Amygdala (tissue), 56 donors: Measurements from ENCODE around the gene ELOVL1.
"Not testable (repeated sequence)": the region's sequence is repeated elsewhere in the genome, so short reads cannot be mapped to it uniquely, and the experiment has no call there.

ENCODE experiments used
- DNase-seq, 56 donors: peaks; one replicate each; lab custom pipeline; 2025; lab: John Stamatoyannopoulos, UW

The ELOVL1 gene

DNA sequence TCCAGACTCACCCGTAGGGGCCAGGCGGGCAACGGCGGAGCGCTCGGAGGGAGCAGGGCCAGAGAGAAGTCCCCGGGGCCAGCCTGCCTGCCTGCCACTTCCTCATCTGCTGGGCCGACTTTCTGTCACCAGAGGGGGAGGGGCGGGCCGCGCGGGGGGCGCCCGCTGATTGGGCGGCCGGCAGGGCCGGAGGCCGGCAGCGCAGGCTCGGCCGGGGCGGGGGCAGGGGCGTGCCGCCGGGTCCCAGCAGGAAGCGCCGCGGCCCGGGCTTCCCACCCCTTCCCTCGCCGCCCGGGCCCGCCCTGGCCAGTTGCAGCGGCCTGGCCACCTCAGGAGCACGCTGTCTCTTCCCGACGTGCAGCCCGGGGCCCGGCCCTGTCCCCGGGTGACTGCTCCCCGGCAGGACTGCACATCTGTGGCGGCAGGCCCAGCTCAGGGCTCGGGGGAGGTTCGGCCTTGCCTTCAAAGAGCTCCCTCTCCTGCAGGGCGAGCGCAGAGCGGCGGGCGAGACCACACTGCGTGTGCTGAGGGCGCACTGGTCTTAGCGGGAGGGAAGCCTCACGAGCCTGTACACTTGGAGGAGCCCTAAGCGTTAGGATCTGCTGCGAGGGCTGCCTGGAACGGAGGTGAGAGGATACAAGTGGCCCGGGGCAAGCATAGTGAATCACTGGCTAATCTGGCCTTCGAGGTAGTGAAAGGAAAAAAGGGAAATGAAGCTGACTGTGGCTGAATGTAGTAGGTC, at the start of gene ELOVL1:
Gene ELOVL1 (minus strand): TSS at position 108 of the 742 bp plus-strand sequence. CDS start 2,402 bp downstream, outside the sequence.
- peak in 55 of 56 donors; percentile 47 to 93 (median 80) for DNase-seq

- no peak for DNase-seq
These were observed 48.1 kb upstream of the ELOVL1 start for GRCh38 chr1:43415901-43416300.

GRCh38 chr1:43414634-43415223, 46.9 kb upstream of the ELOVL1 start:
- DNase-seq = peak in 18 of 56 donors; percentile 2 to 71 (median 11)

- DNase-seq = not testable (repeated sequence)
These were observed 45.6 kb upstream of the ELOVL1 start for GRCh38 chr1:43413426-43413825.

DNA sequence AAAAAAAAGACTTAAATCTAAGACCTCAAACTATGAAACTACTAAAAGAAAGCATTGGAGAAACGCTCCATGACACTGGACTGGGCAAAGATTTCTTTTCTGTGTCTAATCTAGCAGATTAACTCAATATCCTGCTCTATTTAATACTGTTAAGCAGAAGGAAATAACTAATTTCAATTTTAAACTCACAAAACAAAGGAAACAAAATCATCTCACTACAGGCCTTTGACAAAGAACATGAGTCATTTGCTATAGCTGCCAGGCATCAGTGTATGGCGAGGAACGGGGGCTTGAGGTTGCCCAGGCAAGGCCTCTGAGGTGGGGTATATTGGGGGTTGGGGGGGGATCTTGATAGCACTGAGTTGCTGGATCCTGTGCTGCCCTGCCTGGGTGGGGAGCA, 42.8 kb upstream of the ELOVL1 start:
- DNase-seq = no peak

GRCh38 chr1:43405876-43406234, 38.0 kb upstream of the ELOVL1 start:
- no peak for DNase-seq

DNA sequence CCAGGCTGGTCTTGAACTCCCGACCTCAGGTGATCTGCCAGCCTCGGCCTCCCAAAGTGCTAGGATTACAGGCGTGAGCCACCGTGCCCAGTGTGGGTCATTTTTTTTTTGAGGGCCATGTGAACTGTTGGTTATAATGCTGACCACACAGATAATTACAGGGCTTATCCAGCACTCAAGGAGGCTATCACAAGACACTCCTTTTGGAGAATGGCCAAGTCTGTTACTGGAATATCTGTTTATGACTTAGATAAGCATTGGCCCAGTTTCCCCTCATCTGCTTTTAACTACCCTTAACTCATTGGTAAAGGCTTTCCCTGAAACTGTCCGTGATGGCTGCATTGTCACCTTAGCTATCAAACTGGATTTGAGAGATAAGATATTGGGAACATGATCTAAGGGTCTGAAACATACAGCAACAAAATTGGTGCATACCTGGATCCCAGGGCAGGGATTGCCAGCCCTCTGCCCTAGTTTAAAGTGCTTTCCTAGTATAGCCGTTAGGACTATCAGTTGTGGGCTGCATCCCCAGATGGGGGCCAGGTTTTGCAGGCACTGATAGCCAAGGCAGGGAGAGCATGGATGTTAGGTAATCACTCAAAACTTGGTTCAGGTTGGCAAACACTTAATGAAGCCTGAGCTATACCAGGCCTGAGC, 37.5 kb upstream of the ELOVL1 start:
- DNase-seq = no peak

DNA sequence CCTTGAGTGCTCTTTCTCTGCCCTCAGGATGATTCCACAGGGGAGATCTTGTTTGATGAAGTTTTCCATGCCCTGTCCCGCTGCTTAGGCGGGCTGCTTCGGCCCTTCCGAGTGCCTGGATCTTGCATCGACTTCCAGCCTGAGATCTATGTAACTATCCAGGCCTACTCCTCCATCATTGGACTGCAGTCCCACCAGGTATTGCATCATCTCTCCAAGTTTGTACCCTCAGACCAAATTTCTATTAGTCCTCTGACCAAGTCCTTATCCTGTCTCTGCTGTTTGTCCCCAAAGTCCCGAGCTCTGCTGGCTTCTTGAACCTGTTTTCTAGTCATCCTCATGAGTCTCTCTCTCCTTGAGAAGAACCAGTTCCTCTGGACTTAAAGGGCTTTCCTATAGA, 36.5 kb upstream of the ELOVL1 start:
- DNase-seq = no peak

DNA sequence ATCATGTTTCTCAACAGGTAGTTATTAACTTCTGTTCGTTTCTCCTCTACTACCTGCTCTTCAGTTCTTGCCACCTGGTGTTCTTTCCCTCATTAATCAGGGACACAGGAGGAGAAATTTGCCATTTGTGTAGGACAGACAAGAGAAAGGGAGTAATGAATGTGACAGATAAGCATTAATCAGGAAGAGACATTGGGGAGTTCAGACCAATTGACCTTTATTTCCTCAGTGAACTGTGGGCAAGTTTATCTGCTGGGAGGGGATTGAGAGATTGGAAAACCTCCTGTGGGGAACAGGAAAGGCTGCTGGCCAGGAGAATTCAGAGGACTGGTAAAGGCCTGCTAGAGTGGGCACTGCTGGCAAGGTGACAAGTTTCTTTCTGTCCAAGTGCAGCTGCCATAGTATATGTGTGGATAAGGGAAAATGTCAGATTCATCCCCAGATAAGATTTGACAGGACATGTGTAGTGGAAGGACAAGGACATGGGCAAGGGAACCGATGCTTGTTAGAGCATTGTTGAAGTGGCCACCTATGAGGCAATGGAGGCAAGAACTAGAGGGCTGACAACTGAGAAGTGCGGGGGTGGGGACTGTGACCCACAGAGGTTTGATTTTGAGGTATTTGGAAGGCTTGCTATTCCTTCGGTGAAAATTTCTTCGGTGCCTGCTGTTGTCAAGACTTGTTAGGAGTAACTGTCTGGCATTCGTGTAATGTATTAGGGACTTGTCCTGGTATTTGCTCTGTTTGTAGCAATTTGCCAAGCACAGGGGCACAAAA, 34.5 kb upstream of the ELOVL1 start:
- no peak for DNase-seq

DNA sequence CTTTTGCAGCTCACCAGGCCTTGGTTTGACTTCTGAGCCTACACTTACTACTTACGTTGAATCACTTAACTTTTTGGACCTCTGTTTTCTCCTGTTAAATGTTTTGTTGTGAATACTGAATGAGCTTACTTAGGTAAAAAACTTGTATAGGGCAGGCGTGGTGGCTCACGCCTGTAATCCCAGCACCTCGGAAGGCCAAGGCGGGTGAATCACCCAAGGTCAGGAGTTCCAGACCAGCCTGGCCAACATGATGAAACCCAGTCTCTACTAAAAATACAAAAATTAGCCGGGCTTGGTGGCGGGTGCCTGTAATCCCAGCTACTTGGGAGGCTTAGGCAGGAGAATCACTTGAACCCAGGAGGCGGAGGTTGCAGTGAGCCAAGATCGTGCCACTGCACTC, 32.6 kb upstream of the ELOVL1 start:
- not testable (repeated sequence) for DNase-seq

GRCh38 chr1:43398227-43398626, 30.4 kb upstream of the ELOVL1 start:
- DNase-seq = no peak

- no peak for DNase-seq
These were observed 28.2 kb upstream of the ELOVL1 start for GRCh38 chr1:43396059-43396458.

- DNase-seq = no peak
These were observed 27.7 kb upstream of the ELOVL1 start for GRCh38 chr1:43395523-43395922.

GRCh38 chr1:43392702-43393101, 24.9 kb upstream of the ELOVL1 start:
- DNase-seq = no peak

DNA sequence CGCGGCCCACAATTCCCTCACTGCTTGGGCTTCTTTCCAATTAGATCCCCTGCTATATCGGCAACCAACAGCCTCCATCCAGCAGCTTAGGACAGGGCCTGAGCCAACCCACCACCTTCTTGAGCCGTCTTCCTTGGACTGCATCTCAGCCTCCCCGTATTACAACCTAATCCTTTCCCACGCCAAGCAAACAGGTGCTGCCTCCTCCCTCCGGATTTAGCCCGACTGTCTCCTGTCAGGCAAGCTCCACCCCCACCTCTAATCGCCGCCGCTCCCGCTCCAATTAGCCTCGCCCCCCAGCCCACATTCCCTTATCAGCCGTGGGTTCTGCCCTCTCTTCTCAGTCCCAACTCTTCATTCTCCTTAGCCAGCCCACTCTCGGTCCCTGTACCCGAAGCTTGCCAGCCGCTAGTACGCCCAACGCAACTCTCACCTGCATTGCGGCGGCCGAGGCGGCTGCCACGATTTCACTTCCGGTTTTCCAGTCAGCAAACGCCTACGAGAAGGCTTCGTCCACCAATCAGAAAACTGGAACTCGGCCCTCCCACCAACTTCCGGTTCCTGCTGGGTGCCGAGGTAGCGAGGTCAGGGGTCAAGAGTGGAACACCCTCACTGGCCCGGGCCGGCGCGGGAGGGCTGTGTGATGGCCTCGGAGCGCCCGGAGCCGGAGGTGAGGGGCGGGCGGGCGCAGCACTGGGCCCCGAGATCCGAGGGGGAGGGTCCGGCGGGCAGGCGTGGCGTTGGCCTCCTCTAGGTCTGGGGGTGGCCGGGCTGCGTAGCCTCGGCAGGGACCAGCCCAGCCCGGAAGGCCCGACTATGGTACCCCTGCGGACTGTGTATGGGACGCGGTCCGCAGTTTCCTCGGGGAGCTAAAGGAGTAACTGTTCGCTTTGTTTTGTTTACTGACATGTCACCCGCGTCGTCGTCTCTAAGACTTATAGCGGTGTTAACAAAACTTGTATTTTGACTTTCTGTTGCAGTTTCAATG, 21.8 kb upstream of the ELOVL1 start, which contains the start of the genes MED8 and SZT2:
Gene MED8 (minus strand): TSS at position 475 of the 988 bp plus-strand sequence. CDS start 36 bp downstream, at position 439.
Gene SZT2 (plus strand): TSS at position 574 of the 988 bp plus-strand sequence. CDS start 70 bp downstream, at position 644.
- peak; percentile 66 to 97 (median 90) for DNase-seq

DNA sequence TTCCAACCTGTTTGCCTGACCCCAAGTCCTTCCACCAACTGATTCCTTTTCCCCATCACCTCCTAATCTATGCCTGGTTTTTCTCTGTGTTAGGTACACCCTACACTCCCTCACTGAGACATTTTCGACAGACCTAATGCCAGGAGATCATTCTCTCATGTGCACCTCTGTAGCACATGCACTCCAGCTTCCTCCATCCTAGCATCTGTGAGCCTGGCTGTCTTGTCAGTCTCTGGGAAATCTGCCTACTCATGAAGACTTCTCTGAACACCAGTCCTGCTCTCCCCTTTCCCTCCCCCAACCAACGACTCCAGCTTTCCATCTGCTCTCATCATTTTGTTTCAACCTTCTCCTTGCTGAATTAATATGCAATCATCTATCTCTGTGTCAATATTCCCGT, 20.8 kb upstream of the ELOVL1 start:
- DNase-seq = no peak

GRCh38 chr1:43387976-43388599, 20.3 kb upstream of the ELOVL1 start:
- no peak for DNase-seq

- DNase-seq = no peak
These were observed 18.9 kb upstream of the ELOVL1 start for GRCh38 chr1:43386676-43387075.

- peak in 29 of 56 donors; percentile 3 to 73 (median 35) for DNase-seq
These were observed 15.6 kb upstream of the ELOVL1 start for GRCh38 chr1:43383449-43383848.
